Astrocyte (in vitro differentiated cells and primary cell): ENCODE data around the gene TES. TPM values are rescaled to one million over a fixed set of nuclear protein-coding genes. Genes with fewer than 3 reads are reported as not detected.

Experiments used
- DNase-seq: peaks from one replicate; pipeline ENCODE4 v3.0.0-alpha.2; 2010; ENCODE audit warnings: low read depth
- FAIRE-seq: peaks from 2 replicates; lab custom pipeline; 2011; peaks lifted over from hg19 to GRCh38; lab: Jason Lieb, UNC
- H2AFZ ChIP-seq: 2 replicates; pipeline ENCODE4 v1.6.0; 2012; ENCODE audit warnings: low read depth, low read length, inconsistent platforms
- H3K27ac ChIP-seq: 2 replicates; pipeline ENCODE4 v1.5.1; 2011; ENCODE audit warnings: low read depth, low read length, inconsistent platforms
- H3K27me3 ChIP-seq: 2 replicates; pipeline ENCODE4 v1.6.0; 2011; ENCODE audit warnings: low read length, inconsistent platforms; ENCODE audit not compliant: insufficient read depth
- H3K36me3 ChIP-seq: 2 replicates; pipeline ENCODE4 v1.5.1; 2011; ENCODE audit warnings: low read length, inconsistent platforms; ENCODE audit not compliant: insufficient read depth
- H3K4me1 ChIP-seq: 2 replicates; pipeline ENCODE4 v1.5.1; 2011; ENCODE audit warnings: low read length, inconsistent platforms; ENCODE audit not compliant: insufficient read depth
- H3K4me2 ChIP-seq: 2 replicates; pipeline ENCODE4 v1.6.0; 2012; ENCODE audit warnings: low read length, inconsistent platforms
- H3K4me3 ChIP-seq: 2 replicates; pipeline ENCODE4 v1.5.1; 2011; ENCODE audit warnings: low read depth, mild to moderate bottlenecking, low read length, inconsistent platforms; ENCODE audit not compliant: insufficient read depth
- H3K79me2 ChIP-seq: 2 replicates; pipeline ENCODE4 v1.6.0; 2012; ENCODE audit warnings: mild to moderate bottlenecking, low read length, inconsistent platforms; ENCODE audit not compliant: insufficient read depth
- H3K9ac ChIP-seq: 2 replicates; pipeline ENCODE4 v1.6.0; 2012; ENCODE audit warnings: mild to moderate bottlenecking, low read length, inconsistent platforms
- H3K9me3 ChIP-seq: 2 replicates; pipeline ENCODE4 v1.5.1; 2012; ENCODE audit warnings: low read depth, mild to moderate bottlenecking, low read length, inconsistent platforms; ENCODE audit not compliant: insufficient read depth
- H4K20me1 ChIP-seq: 2 replicates; pipeline ENCODE4 v1.6.0; 2012; ENCODE audit warnings: low read length, inconsistent platforms; ENCODE audit not compliant: insufficient read depth
- H3K27ac Mint-ChIP-seq: one replicate; pipeline ENCODE4 v1.8.0; 2021; ENCODE audit warnings: mild to moderate bottlenecking, mixed read lengths; ENCODE audit not compliant: unreplicated experiment
- H3K27me3 Mint-ChIP-seq: one replicate; pipeline ENCODE4 v1.8.0; 2021; ENCODE audit warnings: low read depth, mixed read lengths; ENCODE audit not compliant: unreplicated experiment
- H3K36me3 Mint-ChIP-seq: one replicate; pipeline ENCODE4 v1.8.0; 2021; ENCODE audit warnings: low read depth, mixed read lengths; ENCODE audit not compliant: unreplicated experiment
- H3K4me1 Mint-ChIP-seq: one replicate; pipeline ENCODE4 v1.8.0; 2021; ENCODE audit warnings: low read depth, mixed read lengths; ENCODE audit not compliant: unreplicated experiment
- H3K4me3 Mint-ChIP-seq: one replicate; pipeline ENCODE4 v1.8.0; 2021; ENCODE audit warnings: mild to moderate bottlenecking, moderate library complexity, mixed read lengths; ENCODE audit not compliant: unreplicated experiment
- H3K9me3 Mint-ChIP-seq: one replicate; pipeline ENCODE4 v1.8.0; 2021; ENCODE audit warnings: mild to moderate bottlenecking, mixed read lengths; ENCODE audit not compliant: unreplicated experiment
- CTCF ChIP-seq: IDR thresholded peaks from 2 replicates; pipeline ENCODE4 v1.5.1; 2011; ENCODE audit warnings: low read depth, mild to moderate bottlenecking, inconsistent platforms, low read length, moderate library complexity; ENCODE audit not compliant: insufficient read depth
- EZH2 ChIP-seq: IDR thresholded peaks from 2 replicates; pipeline ENCODE4 v1.6.1; 2012; ENCODE audit warnings: mild to moderate bottlenecking, low read length, inconsistent platforms; ENCODE audit not compliant: insufficient read depth
- total RNA-seq: library from RNA; stranded (reverse); gene quantifications from 2 replicates; pipeline ENCODE4 v1.2.1, GENCODE V29; 2021

Gene TES
- total RNA-seq, 1 donor from 2014 or later = 179 TPM

- no peaks in the 10 kb centered on the region for H3K27me3 ChIP-seq
- Mint-ChIP-seq H3K27ac (no peak overlapping the region), H3K4me3 (no peak overlapping the region), H3K27me3 (no peaks in the 10 kb centered on the region), H3K4me1 (peaks cover 36% of the 10 kb centered on the region), H3K9me3 (no peaks in the 10 kb centered on the region), H3K36me3 (no peaks in the 10 kb centered on the region)
- H3K79me2 ChIP-seq = peaks cover 90% of the 10 kb centered on the region
- H3K4me3 ChIP-seq = no peak overlapping the region
- no peaks in the 10 kb centered on the region for H3K9me3 ChIP-seq
- H3K4me1 ChIP-seq = peaks cover 39% of the 10 kb centered on the region
- DNase-seq = no peak
- no peak overlapping the region for H3K4me2 ChIP-seq
- TF ChIP-seq CTCF (no peak), EZH2 (no peak)
- H3K9ac ChIP-seq = no peak overlapping the region
- H4K20me1 ChIP-seq = peaks cover 40% of the 10 kb centered on the region
- no peaks in the 10 kb centered on the region for H3K36me3 ChIP-seq
- H2AFZ ChIP-seq = no peak overlapping the region
- FAIRE-seq = no peak
- no peak overlapping the region for H3K27ac ChIP-seq
Measured at GRCh38 chr7:116225860-116226259, 15.5 kb downstream of the TES start.

GRCh38 chr7:116226664-116227063 is 16.3 kb downstream of the TES start:
- Mint-ChIP-seq H3K27me3 (no peaks in the 10 kb centered on the region), H3K4me3 (no peak overlapping the region), H3K4me1 (peaks cover 40% of the 10 kb centered on the region), H3K27ac (no peak overlapping the region), H3K36me3 (no peaks in the 10 kb centered on the region), H3K9me3 (no peaks in the 10 kb centered on the region)
- no peaks in the 10 kb centered on the region for H3K36me3 ChIP-seq
- no peak for FAIRE-seq
- TF ChIP-seq CTCF = no peak
- no peak for TF ChIP-seq EZH2
- H3K4me2 ChIP-seq = peak overlapping the region; percentile 22
- peaks cover 90% of the 10 kb centered on the region for H3K79me2 ChIP-seq
- H3K4me1 ChIP-seq = peaks cover 45% of the 10 kb centered on the region
- H3K9me3 ChIP-seq = no peaks in the 10 kb centered on the region
- H2AFZ ChIP-seq = no peak overlapping the region
- DNase-seq = no peak
- peak overlapping the region; percentile 52 for H3K27ac ChIP-seq
- peaks cover 37% of the 10 kb centered on the region for H4K20me1 ChIP-seq
- no peaks in the 10 kb centered on the region for H3K27me3 ChIP-seq
- H3K9ac ChIP-seq = no peak overlapping the region
- no peak overlapping the region for H3K4me3 ChIP-seq

- Histone ChIP-seq H3K9me3 (no peaks in the 10 kb centered on the region), H3K36me3 (no peaks in the 10 kb centered on the region), H3K4me3 (no peak overlapping the region), H3K27ac (peak overlapping the region; percentile 84), H3K27me3 (no peaks in the 10 kb centered on the region), H3K4me1 (peaks cover 53% of the 10 kb centered on the region), H3K9ac (peak overlapping the region; percentile 55), H2AFZ (no peak overlapping the region), H3K4me2 (peak overlapping the region; percentile 63), H3K79me2 (peaks cover 90% of the 10 kb centered on the region), H4K20me1 (peaks cover 31% of the 10 kb centered on the region)
- Mint-ChIP-seq H3K4me3 (no peak overlapping the region), H3K27me3 (no peaks in the 10 kb centered on the region), H3K36me3 (no peaks in the 10 kb centered on the region), H3K27ac (no peak overlapping the region), H3K4me1 (peaks cover 45% of the 10 kb centered on the region), H3K9me3 (no peaks in the 10 kb centered on the region)
- DNase-seq = peak; percentile 93
- TF ChIP-seq EZH2 (no peak), CTCF (no peak)
- peak; percentile 34 for FAIRE-seq
Measured at GRCh38 chr7:116227678-116228239, 17.4 kb downstream of the TES start.
